NCI-H345 treated with DMSO at 0.1 percent for 48 hours (cell line): Measurements from ENCODE around the gene RTN4RL2.
A peak's percentile ranks its signal among the peaks of the same experiment; 100 is the strongest.
"Not testable (repeated sequence)": the region's sequence is repeated elsewhere in the genome, so short reads cannot be mapped to it uniquely, and the experiment has no call there.

Experiments
- DNase-seq: peaks from one replicate; lab custom pipeline; 2025; ENCODE audit not compliant: unreplicated experiment; lab: John Stamatoyannopoulos, UW

Gene RTN4RL2

GRCh38 chr11:57432149-57432561 is 28.2 kb upstream of the RTN4RL2 start:
- DNase-seq: no peak

GRCh38 chr11:57432714-57433163 is 27.6 kb upstream of the RTN4RL2 start:
- no peak for DNase-seq

GRCh38 chr11:57434640-57435546 is 25.4 kb upstream of the RTN4RL2 start:
- DNase-seq: no peak

- no peak for DNase-seq
Observed at GRCh38 chr11:57436031-57436430, 24.3 kb upstream of the RTN4RL2 start.

GRCh38 chr11:57438345-57439285 is 21.7 kb upstream of the RTN4RL2 start:
- no peak for DNase-seq

GRCh38 chr11:57439786-57440185 is 20.5 kb upstream of the RTN4RL2 start:
- DNase-seq: no peak

- no peak for DNase-seq
Observed at GRCh38 chr11:57440744-57441414, 19.4 kb upstream of the RTN4RL2 start.

- DNase-seq: no peak
Observed at GRCh38 chr11:57444362-57445121, 15.8 kb upstream of the RTN4RL2 start.

- DNase-seq: not testable (repeated sequence)
Observed at GRCh38 chr11:57445122-57445394, 15.3 kb upstream of the RTN4RL2 start.

GRCh38 chr11:57446055-57446454 is 14.3 kb upstream of the RTN4RL2 start:
- DNase-seq: no peak

GRCh38 chr11:57453543-57454177 is 6.7 kb upstream of the RTN4RL2 start:
- no peak for DNase-seq

- DNase-seq: peak; percentile 53
Observed at GRCh38 chr11:57456960-57457642, 3.2 kb upstream of the RTN4RL2 start.

GRCh38 chr11:57457643-57458023 is 2.7 kb upstream of the RTN4RL2 start:
- DNase-seq: no peak

- no peak for DNase-seq
Observed at GRCh38 chr11:57458060-57458409, 2.3 kb upstream of the RTN4RL2 start.

GRCh38 chr11:57458410-57459163 is 1.7 kb upstream of the RTN4RL2 start:
- no peak for DNase-seq

GRCh38 chr11:57459164-57460021 is 935 bp upstream of the RTN4RL2 start:
- no peak for DNase-seq

GRCh38 chr11:57460758-57461749 is 726 bp downstream of the RTN4RL2 start:
- DNase-seq: no peak
